Tibial nerve (tissue), 4 donors: ENCODE measurements around the gene BPTF. TPM values are rescaled to one million over a fixed set of nuclear protein-coding genes. Genes with fewer than 3 reads are reported as not detected.
"Not testable (repeated sequence)": the region's sequence is repeated elsewhere in the genome, so short reads cannot be mapped to it uniquely, and the experiment has no call there.

ENCODE experiments used
- DNase-seq, 2 donors: peaks; one replicate each; pipeline ENCODE4 v3.0.0-alpha.2; 2019; ENCODE audit warnings: low spot score in 2 of 2
- H3K27ac ChIP-seq, 4 donors: fragments of 200-600 bp; sonication (generic) in 3 of 4; one replicate each; pipeline ENCODE4 v1.5.1; 2017 to 2019; ENCODE audit warnings: mild to moderate bottlenecking in 1 of 4
- H3K27me3 ChIP-seq, 2 donors: fragments of 200-600 bp; sonication (generic) in 1 of 2; one replicate each; pipeline versions ENCODE4 v1.5.1 to v1.6.0; 2017 to 2019
- H3K36me3 ChIP-seq, 3 donors: fragments of 200-600 bp; sonication (generic); one replicate each; pipeline ENCODE4 v1.5.1; 2018 to 2019
- H3K4me1 ChIP-seq, 4 donors: fragments of 200-600 bp; sonication (generic) in 3 of 4; one replicate each; pipeline ENCODE4 v1.5.1; 2017 to 2019
- H3K4me3 ChIP-seq, 4 donors: fragments of 200-600 bp; sonication (generic) in 3 of 4; one replicate each; pipeline ENCODE4 v1.5.1; 2017 to 2019; ENCODE audit warnings: mild to moderate bottlenecking in 1 of 4, moderate library complexity in 1 of 4
- H3K9me3 ChIP-seq, 4 donors: fragments of 200-600 bp; sonication (generic) in 3 of 4; one replicate each; pipeline ENCODE4 v1.5.1; 2017 to 2019
- CTCF ChIP-seq, 5 experiments: fragments of 200-600 bp in 3 of 5; fragments of 450-650 bp in 2 of 5; sonication (generic) in 3 of 5; IDR thresholded peaks; one replicate each; pipeline ENCODE4 v1.5.1; 2016 to 2019; ENCODE audit warnings: antibody characterized with exemption in 5 of 5, mild to moderate bottlenecking in 3 of 5, moderate library complexity in 2 of 5
- EP300 ChIP-seq, 2 donors: sonication (generic); formaldehyde crosslinking; IDR thresholded peaks; one replicate each; pipeline ENCODE4 v1.6.1; 2017; ENCODE audit warnings: antibody characterized with exemption in 2 of 2, mild to moderate bottlenecking in 1 of 2
- POLR2A ChIP-seq, 2 donors: fragments of 450-650 bp; IDR thresholded peaks; one replicate each; pipeline ENCODE4 v1.6.1; 2017; ENCODE audit warnings: antibody characterized with exemption in 2 of 2, mild to moderate bottlenecking in 2 of 2, moderate library complexity in 2 of 2
- WGBS, 2 donors: methylation state at CpG; one replicate each; pipeline ENCODE4 v1.1.5; 2018; 5-methylcytosine and 5-hydroxymethylcytosine counted together
- total RNA-seq, 4 donors: library from RNA; depleted of rRNA; stranded (reverse); fragments of >200 nt; gene quantifications; one replicate each; pipeline ENCODE4 v1.1.0, GENCODE V29; 2016

BPTF gene
- total RNA-seq, 4 donors from 2014 or later: 72.8 to 124 (median 113) TPM

GRCh38 chr17:68013385-68013784 is 188.1 kb downstream of the BPTF start:
- Histone ChIP-seq H3K4me1 (no peaks in the 10 kb centered on the region), H3K9me3 (no peaks in the 10 kb centered on the region), H3K27me3 (no peaks in the 10 kb centered on the region), H3K27ac (no peak overlapping the region), H3K36me3 (no peaks in the 10 kb centered on the region), H3K4me3 (no peak overlapping the region)
- DNase-seq: no peak
- TF ChIP-seq CTCF (IDR thresholded peaks at IDR 0.05): no peak

- H3K4me3 ChIP-seq: no peak overlapping the region
- no peaks in the 10 kb centered on the region for H3K27me3 ChIP-seq
- H3K9me3 ChIP-seq: no peaks in the 10 kb centered on the region
- H3K27ac ChIP-seq: no peak overlapping the region
- DNase-seq: no peak
- 89 to 91% methylated on average over 11 of the region's 11 CpGs for WGBS, 2 donors
- no peaks in the 10 kb centered on the region for H3K36me3 ChIP-seq
- TF ChIP-seq EP300 (IDR thresholded peaks at IDR 0.05) (no peak), CTCF (IDR thresholded peaks at IDR 0.05) (no peak), POLR2A (IDR thresholded peaks at IDR 0.05) (no peak)
- no peaks in the 10 kb centered on the region for H3K4me1 ChIP-seq
Observed at GRCh38 chr17:68015081-68015723, 189.9 kb downstream of the BPTF start.

- no peaks in the 10 kb centered on the region for H3K27me3 ChIP-seq
- no peaks in the 10 kb centered on the region for H3K36me3 ChIP-seq
- peaks cover 0 to 5% (median 0%) of the 10 kb centered on the region in 4 donors for H3K4me1 ChIP-seq
- no peaks in the 10 kb centered on the region for H3K9me3 ChIP-seq
- no peak for DNase-seq
- H3K27ac ChIP-seq: no peak overlapping the region
- TF ChIP-seq EP300 (IDR thresholded peaks at IDR 0.05): no peak
- no peak for TF ChIP-seq POLR2A (IDR thresholded peaks at IDR 0.05)
- no peak for TF ChIP-seq CTCF (IDR thresholded peaks at IDR 0.05)
- no peak overlapping the region for H3K4me3 ChIP-seq
- WGBS, 2 donors: 86 to 96% methylated on average over 2 of the region's 2 CpGs
Observed at GRCh38 chr17:68016838-68017237, 191.5 kb downstream of the BPTF start.

- DNase-seq, H3K36me3 ChIP-seq, H3K27me3 ChIP-seq, H3K4me1 ChIP-seq, H3K4me3 ChIP-seq, H3K9me3 ChIP-seq, H3K27ac ChIP-seq: not testable (repeated sequence)
- 93 to 94% methylated on average over 21 of the region's 21 CpGs for WGBS, 2 donors
Observed at GRCh38 chr17:68018493-68018892, 193.2 kb downstream of the BPTF start.

DNA sequence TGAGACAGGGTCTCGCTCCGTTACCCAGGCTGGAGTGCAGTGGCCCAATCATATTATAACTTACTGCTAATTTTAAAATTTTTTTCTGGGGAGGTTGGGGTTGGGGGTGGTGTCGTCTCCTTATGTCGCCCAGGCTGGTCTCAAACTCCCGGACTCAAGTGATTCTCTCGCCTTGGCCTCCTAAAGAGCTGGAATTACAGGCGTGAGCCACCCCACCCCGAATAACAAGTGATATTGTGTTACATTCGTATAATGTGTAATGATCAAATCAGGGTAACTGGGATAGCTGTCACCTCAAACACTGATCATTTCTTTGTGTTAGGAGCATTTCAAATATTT is 194.0 kb downstream of the BPTF start:
- Histone ChIP-seq H3K4me1 (peaks cover 0 to 5% (median 0%) of the 10 kb centered on the region in 4 donors), H3K27ac (no peak overlapping the region), H3K36me3 (no peaks in the 10 kb centered on the region), H3K27me3 (no peaks in the 10 kb centered on the region), H3K4me3 (peak overlapping the region in 3 of 4 donors; percentile 44 to 64 (median 60)), H3K9me3 (no peaks in the 10 kb centered on the region)
- no peak for TF ChIP-seq EP300 (IDR thresholded peaks at IDR 0.05)
- no peak for TF ChIP-seq POLR2A (IDR thresholded peaks at IDR 0.05)
- no peak for TF ChIP-seq CTCF (IDR thresholded peaks at IDR 0.05)
- 76 to 81% methylated on average over 9 of the region's 9 CpGs for WGBS, 2 donors
- no peak for DNase-seq
